SK-N-SH (cell line): ENCODE measurements around the gene NCAM1.

Source experiments
- CHD2 ChIP-seq: fragments of 150-350 bp; IDR thresholded peaks from 2 replicates; pipeline ENCODE4 v1.6.1; 2018; ENCODE audit warnings: low read length; ENCODE audit not compliant: partially characterized antibody
- CTCF ChIP-seq: fragments of 200-600 bp; sonication (generic); IDR thresholded peaks from 2 replicates; pipeline ENCODE4 v1.6.1; 2017; ENCODE audit warnings: antibody characterized with exemption, mild to moderate bottlenecking, moderate library complexity
- EZH2phosphoT487 ChIP-seq: fragments of 200-600 bp; sonication (generic); IDR thresholded peaks from 2 replicates; pipeline ENCODE4 v1.6.1; 2017; ENCODE audit warnings: low read depth, mixed run types, mild to moderate bottlenecking, antibody characterized with exemption, moderate library complexity, borderline replicate concordance
- FOXM1 ChIP-seq: IDR thresholded peaks from 2 replicates; pipeline ENCODE4 v1.4.0; 2012; ENCODE audit warnings: low read depth, mild to moderate bottlenecking
- GABPA ChIP-seq: IDR thresholded peaks from 2 replicates; pipeline ENCODE4 v1.4.0; 2012; ENCODE audit warnings: low read depth, mild to moderate bottlenecking
- MXI1 ChIP-seq: IDR thresholded peaks from 2 replicates; pipeline ENCODE4 v1.6.1; 2012; ENCODE audit warnings: mild to moderate bottlenecking, low read depth, low read length, improper control_type of control experiment
- POLR2AphosphoS5 ChIP-seq: IDR thresholded peaks from 2 replicates; pipeline ENCODE4 v1.6.1; 2012; ENCODE audit warnings: low read depth, low read length
- RAD21 ChIP-seq: IDR thresholded peaks from 2 replicates; pipeline ENCODE4 v1.6.1; 2012; ENCODE audit warnings: mild to moderate bottlenecking, low read length
- RCOR1 ChIP-seq: fragments of 150-350 bp; IDR thresholded peaks from 2 replicates; pipeline ENCODE4 v1.6.1; 2017; ENCODE audit warnings: antibody characterized with exemption, low read length
- REST ChIP-seq: IDR thresholded peaks from 2 replicates; pipeline ENCODE4 v1.6.1; 2012; ENCODE audit warnings: mild to moderate bottlenecking, low read depth, low read length, moderate library complexity
- RXRA ChIP-seq: IDR thresholded peaks from 2 replicates; pipeline ENCODE4 v1.4.0; 2012; ENCODE audit warnings: low read depth, mild to moderate bottlenecking, borderline replicate concordance
- TAF1 ChIP-seq: IDR thresholded peaks from 2 replicates; pipeline ENCODE4 v1.6.1; 2012; ENCODE audit warnings: low read depth, mild to moderate bottlenecking, low read length, moderate library complexity, borderline replicate concordance
- USF2 ChIP-seq: fragments of 150-350 bp; IDR thresholded peaks from 2 replicates; pipeline ENCODE4 v1.6.1; 2017; ENCODE audit warnings: antibody characterized with exemption, low read length, low read depth, borderline replicate concordance

GRCh38 chr11:112989198-112989597 is 28.0 kb downstream of the NCAM1 start:
- TF ChIP-seq GABPA (no peak), CTCF (no peak), USF2 (no peak), RCOR1 (no peak), RXRA (no peak), TAF1 (no peak), CHD2 (no peak), EZH2phosphoT487 (no peak), FOXM1 (no peak), RAD21 (no peak), REST (no peak), MXI1 (no peak), POLR2AphosphoS5 (no peak)
